ENCODE measurements around the gene SPOCK3.
"Not testable (repeated sequence)": the region's sequence is repeated elsewhere in the genome, so short reads cannot be mapped to it uniquely, and the experiment has no call there.

The SPOCK3 gene

GRCh38 chr4:166737430-166737829 is 496.9 kb downstream of the SPOCK3 start:
- TF ChIP-seq CTCF (IDR thresholded peaks at IDR 0.05; ENCODE audit: extremely low read depth, missing control alignments) = no peak
- DNase-seq (ENCODE audit: low spot score) = no peak

- no peak for TF ChIP-seq CTCF (IDR thresholded peaks at IDR 0.05; ENCODE audit: extremely low read depth, missing control alignments)
- DNase-seq (ENCODE audit: low spot score) = no peak
Measured at GRCh38 chr4:166735553-166735952, 498.7 kb downstream of the SPOCK3 start.

GRCh38 chr4:166734797-166735196 is 499.5 kb downstream of the SPOCK3 start:
- DNase-seq (ENCODE audit: low spot score) = no peak
- TF ChIP-seq CTCF (IDR thresholded peaks at IDR 0.05; ENCODE audit: extremely low read depth, missing control alignments) = no peak

- TF ChIP-seq CTCF (IDR thresholded peaks at IDR 0.05; ENCODE audit: extremely low read depth, missing control alignments) = no peak
- DNase-seq (ENCODE audit: low spot score) = no peak
Measured at GRCh38 chr4:166733686-166734085, 500.6 kb downstream of the SPOCK3 start.

- no peak for TF ChIP-seq CTCF (IDR thresholded peaks at IDR 0.05; ENCODE audit: extremely low read depth, missing control alignments)
- DNase-seq (ENCODE audit: low spot score) = no peak
Measured at GRCh38 chr4:166726832-166727231, 507.5 kb downstream of the SPOCK3 start.

GRCh38 chr4:166724369-166724768 is 509.9 kb downstream of the SPOCK3 start:
- TF ChIP-seq CTCF (IDR thresholded peaks at IDR 0.05; ENCODE audit: extremely low read depth, missing control alignments) = no peak
- DNase-seq (ENCODE audit: low spot score) = no peak

GRCh38 chr4:166723532-166724140 is 510.7 kb downstream of the SPOCK3 start:
- no peak for DNase-seq (ENCODE audit: low spot score)
- no peak for TF ChIP-seq CTCF (IDR thresholded peaks at IDR 0.05; ENCODE audit: extremely low read depth, missing control alignments)

GRCh38 chr4:166715748-166716713 is 518.3 kb downstream of the SPOCK3 start:
- DNase-seq (ENCODE audit: low spot score) = not testable (repeated sequence)
